Vagina (tissue), 2 donors: Measurements from ENCODE around the gene CTNND2. TPM values are rescaled to one million over a fixed set of nuclear protein-coding genes. Genes with fewer than 3 reads are reported as not detected.
"Not testable (repeated sequence)": the region's sequence is repeated elsewhere in the genome, so short reads cannot be mapped to it uniquely, and the experiment has no call there.

Source experiments
- DNase-seq, 2 donors: peaks; one replicate each; pipeline ENCODE4 v3.0.0-alpha.2; 2017; ENCODE audit errors: extremely low spot score in 2 of 2
- H3K27ac ChIP-seq: fragments of 200-600 bp; sonication (generic); one replicate; pipeline ENCODE4 v1.5.1; 2019
- H3K27me3 ChIP-seq: fragments of 200-600 bp; sonication (generic); one replicate; pipeline ENCODE4 v1.5.1; 2019
- H3K36me3 ChIP-seq, 2 donors: fragments of 200-600 bp; sonication (generic); one replicate each; pipeline ENCODE4 v1.5.1; 2017 to 2019
- H3K4me1 ChIP-seq: fragments of 200-600 bp; sonication (generic); one replicate; pipeline ENCODE4 v1.5.1; 2019
- H3K4me3 ChIP-seq, 2 donors: fragments of 200-600 bp; sonication (generic); 1 replicate in 1 of 2; 2 replicates in 1 of 2; pipeline ENCODE4 v1.5.1; 2016 to 2019
- H3K9me3 ChIP-seq: fragments of 200-600 bp; sonication (generic); one replicate; pipeline ENCODE4 v1.5.1; 2019
- POLR2A ChIP-seq, 2 donors: fragments of 450-650 bp; IDR thresholded peaks; one replicate each; pipeline ENCODE4 v1.6.1; 2017; ENCODE audit warnings: antibody characterized with exemption in 2 of 2, mild to moderate bottlenecking in 2 of 2, moderate library complexity in 2 of 2
- POLR2AphosphoS5 ChIP-seq, 2 donors: sonication (generic); formaldehyde crosslinking; IDR thresholded peaks; one replicate each; pipeline ENCODE4 v1.9.0; 2017; ENCODE audit warnings: antibody characterized with exemption in 2 of 2, mild to moderate bottlenecking in 2 of 2, low read depth in 1 of 2; ENCODE audit not compliant: insufficient read depth in 1 of 2
- intact Hi-C: fragments of 100-400 bp; cut with DNase I; formaldehyde crosslinking; loops from one replicate; pipeline ENCODE4 v1.15.1; 2023
- total RNA-seq: library from RNA; depleted of rRNA; stranded (reverse); fragments of >200 nt; gene quantifications from one replicate; pipeline ENCODE4 v1.2.3, GENCODE V29; 2016
- TF ChIP-seq, protein P1 (sequence below), 3 experiments: fragments of 450-650 bp in 2 of 3; fragments of 200-600 bp in 1 of 3; sonication (generic) in 1 of 3; IDR thresholded peaks; one replicate each; pipeline ENCODE4 v1.5.1; 2017 to 2019; ENCODE audit warnings: antibody characterized with exemption in 3 of 3, mild to moderate bottlenecking in 2 of 3, moderate library complexity in 2 of 3

The CTNND2 gene
- total RNA-seq, 1 donor from 2014 or later = 1.7 TPM

DNA sequence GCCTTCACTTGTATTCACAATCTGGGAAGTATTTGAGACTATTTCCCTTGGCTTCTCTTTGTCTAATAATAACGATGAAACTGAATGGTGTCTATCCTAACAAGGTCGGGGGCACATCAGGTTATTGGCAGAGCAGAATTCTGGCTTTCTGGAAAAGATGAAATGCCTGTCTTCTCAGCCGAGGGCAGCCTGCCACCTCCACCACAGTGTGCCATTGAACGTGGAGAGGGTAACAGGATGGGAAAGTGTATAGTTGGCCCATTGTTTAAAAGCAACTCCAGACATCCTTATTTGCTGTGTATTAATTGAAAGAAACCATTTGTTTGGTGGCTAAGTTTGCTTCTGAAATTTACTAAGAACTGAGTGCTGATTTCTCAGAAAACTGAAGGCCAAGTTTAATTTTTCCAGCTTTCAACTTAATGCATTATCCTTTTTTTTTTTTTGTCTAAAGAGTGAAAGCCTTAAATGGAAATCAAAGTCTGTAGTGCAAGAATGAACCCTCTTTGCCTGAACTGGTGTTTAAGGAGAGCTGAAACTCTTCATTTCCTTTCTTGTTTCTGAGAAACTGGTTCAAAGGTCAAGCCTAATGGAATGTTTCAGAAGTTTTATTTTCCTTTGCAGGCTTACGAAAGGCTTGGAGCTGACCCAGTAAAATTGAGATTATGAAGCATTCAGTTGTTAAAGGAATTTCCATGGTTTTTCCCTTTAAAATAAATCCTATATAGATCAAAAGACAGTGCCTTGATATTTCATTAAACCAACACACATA lies 579.5 kb downstream of the CTNND2 start:
- Histone ChIP-seq H3K27ac (no peak overlapping the region), H3K4me1 (no peaks in the 10 kb centered on the region), H3K36me3 (no peaks in the 10 kb centered on the region), H3K9me3 (no peaks in the 10 kb centered on the region), H3K4me3 (no peak overlapping the region), H3K27me3 (no peaks in the 10 kb centered on the region)
- intact Hi-C loops = no loop called here
- no peak for DNase-seq
- TF ChIP-seq POLR2AphosphoS5 (IDR thresholded peaks at IDR 0.05; ENCODE audit: insufficient read depth in 1 of 2, low read depth in 1 of 2) (no peak), POLR2A (IDR thresholded peaks at IDR 0.05) (no peak)
- TF ChIP-seq, protein P1, sequence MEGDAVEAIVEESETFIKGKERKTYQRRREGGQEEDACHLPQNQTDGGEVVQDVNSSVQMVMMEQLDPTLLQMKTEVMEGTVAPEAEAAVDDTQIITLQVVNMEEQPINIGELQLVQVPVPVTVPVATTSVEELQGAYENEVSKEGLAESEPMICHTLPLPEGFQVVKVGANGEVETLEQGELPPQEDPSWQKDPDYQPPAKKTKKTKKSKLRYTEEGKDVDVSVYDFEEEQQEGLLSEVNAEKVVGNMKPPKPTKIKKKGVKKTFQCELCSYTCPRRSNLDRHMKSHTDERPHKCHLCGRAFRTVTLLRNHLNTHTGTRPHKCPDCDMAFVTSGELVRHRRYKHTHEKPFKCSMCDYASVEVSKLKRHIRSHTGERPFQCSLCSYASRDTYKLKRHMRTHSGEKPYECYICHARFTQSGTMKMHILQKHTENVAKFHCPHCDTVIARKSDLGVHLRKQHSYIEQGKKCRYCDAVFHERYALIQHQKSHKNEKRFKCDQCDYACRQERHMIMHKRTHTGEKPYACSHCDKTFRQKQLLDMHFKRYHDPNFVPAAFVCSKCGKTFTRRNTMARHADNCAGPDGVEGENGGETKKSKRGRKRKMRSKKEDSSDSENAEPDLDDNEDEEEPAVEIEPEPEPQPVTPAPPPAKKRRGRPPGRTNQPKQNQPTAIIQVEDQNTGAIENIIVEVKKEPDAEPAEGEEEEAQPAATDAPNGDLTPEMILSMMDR (IDR thresholded peaks at IDR 0.05) = no peak

DNA sequence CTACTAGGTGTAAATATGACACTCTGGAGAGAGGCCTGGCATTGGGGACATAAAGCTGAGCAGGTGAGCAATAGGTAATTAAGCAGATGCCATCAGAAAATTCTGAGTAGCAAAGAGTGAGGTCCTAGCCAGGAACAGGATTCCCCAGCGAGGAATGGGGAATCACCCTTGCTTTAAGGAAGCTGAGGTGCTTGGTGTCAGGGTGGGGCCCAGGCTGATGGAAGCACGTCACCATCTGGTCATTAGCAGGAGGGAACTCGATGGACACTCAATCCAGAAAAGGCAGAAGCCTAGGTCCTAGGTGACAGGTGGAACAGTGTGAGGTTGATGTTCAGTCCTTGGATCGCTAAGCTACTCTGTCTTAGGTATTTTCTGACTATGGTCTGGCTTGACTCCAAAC lies 580.5 kb downstream of the CTNND2 start:
- Histone ChIP-seq H3K36me3 (no peaks in the 10 kb centered on the region), H3K9me3 (no peaks in the 10 kb centered on the region), H3K4me3 (no peak overlapping the region), H3K4me1 (no peaks in the 10 kb centered on the region), H3K27me3 (no peaks in the 10 kb centered on the region), H3K27ac (no peak overlapping the region)
- TF ChIP-seq POLR2A (IDR thresholded peaks at IDR 0.05) (no peak), POLR2AphosphoS5 (IDR thresholded peaks at IDR 0.05; ENCODE audit: insufficient read depth in 1 of 2, low read depth in 1 of 2) (no peak)
- TF ChIP-seq, protein P1 (IDR thresholded peaks at IDR 0.05) = no peak
- no peak for DNase-seq
- intact Hi-C loops = no loop called here

DNA sequence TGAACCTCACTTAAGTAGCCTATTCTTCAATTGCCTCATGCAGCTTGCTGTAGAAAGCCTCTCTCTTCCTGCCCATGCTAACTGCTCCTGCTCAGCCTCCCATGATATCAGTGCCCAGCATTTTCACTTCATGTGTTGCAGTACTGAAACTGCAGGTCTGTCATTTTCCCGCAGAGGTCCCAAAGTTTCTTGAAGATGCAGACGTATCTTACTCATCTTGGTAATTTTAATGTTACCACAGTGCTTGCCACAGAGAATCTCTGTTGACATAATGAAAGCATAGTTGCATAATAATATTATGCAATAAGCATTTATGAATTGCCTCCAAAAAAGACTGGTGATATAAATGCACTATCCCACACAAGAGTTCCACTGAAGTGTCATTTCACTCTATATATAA lies 582.1 kb downstream of the CTNND2 start:
- no peak for DNase-seq
- H3K27ac ChIP-seq = no peak overlapping the region

DNA sequence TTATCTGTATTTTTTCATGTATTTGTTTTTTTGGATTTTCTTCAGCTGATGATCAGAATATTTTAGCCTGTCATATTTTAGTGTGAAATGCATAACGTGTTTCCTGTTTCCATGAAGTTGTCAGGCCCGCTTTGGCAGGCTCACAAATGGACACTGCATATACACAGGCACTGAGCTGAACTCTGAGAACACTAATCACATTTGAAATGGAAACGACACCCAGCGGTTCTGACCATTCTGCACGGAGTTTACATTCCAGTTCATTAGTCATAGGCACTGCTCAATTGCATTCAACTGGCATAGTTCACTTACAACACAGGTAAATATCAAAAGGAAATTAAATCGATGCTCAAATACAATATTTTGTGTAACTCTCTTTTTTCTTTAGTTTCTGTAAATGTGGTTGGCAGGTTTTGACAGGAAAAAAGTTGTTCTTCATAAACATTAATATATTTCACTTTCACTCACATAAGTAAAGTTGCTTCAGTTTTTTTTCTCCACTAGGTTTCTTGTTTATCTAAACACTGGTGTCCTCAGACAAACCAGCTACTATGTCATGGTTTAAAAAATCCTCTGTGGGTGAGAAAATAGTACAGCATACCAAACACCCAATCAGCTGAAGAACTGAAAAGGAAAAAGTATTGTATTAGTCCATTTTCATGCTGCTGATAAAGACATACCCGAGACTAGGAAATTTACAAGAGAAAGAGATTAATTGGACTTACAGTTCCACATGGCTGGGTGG lies 584.2 kb downstream of the CTNND2 start:
- intact Hi-C loops = no loop called here
- Histone ChIP-seq H3K4me3 (no peak overlapping the region), H3K36me3 (no peaks in the 10 kb centered on the region), H3K27me3 (no peaks in the 10 kb centered on the region), H3K9me3 (no peaks in the 10 kb centered on the region), H3K27ac (no peak overlapping the region), H3K4me1 (no peaks in the 10 kb centered on the region)
- TF ChIP-seq POLR2A (IDR thresholded peaks at IDR 0.05) (no peak), POLR2AphosphoS5 (IDR thresholded peaks at IDR 0.05; ENCODE audit: insufficient read depth in 1 of 2, low read depth in 1 of 2) (no peak)
- TF ChIP-seq, protein P1 (IDR thresholded peaks at IDR 0.05) = no peak
- no peak for DNase-seq

More for the DNA sequence above, 582.1 kb downstream of the CTNND2 start:
- TF ChIP-seq POLR2A (IDR thresholded peaks at IDR 0.05) (no peak), POLR2AphosphoS5 (IDR thresholded peaks at IDR 0.05; ENCODE audit: insufficient read depth in 1 of 2, low read depth in 1 of 2) (peak in 1 of 2 donors; percentile 37)
- no peak overlapping the region for H3K4me3 ChIP-seq
- intact Hi-C loops = no loop called here
- no peaks in the 10 kb centered on the region for H3K9me3 ChIP-seq
- no peaks in the 10 kb centered on the region for H3K27me3 ChIP-seq
- no peaks in the 10 kb centered on the region for H3K4me1 ChIP-seq
- no peaks in the 10 kb centered on the region for H3K36me3 ChIP-seq

DNA sequence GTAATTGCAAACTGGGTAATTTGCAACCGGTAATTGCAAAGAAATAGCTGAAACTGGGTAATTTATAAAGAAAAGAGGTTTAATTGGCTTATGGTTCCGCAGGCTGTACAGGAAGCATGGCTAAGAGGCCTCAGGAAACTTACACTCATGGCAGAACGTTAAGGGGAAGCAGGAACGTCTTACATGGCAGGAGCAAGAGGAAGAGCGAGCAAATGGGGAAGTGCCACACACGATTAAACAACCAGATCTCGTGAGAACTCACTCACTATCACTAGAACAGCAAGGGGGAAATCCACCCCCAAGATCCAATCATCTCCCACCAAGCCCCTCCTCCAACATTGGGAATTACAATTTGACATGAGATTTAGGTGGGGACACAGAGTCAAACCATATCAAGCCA lies 590.6 kb downstream of the CTNND2 start:
- H3K36me3 ChIP-seq, DNase-seq, H3K4me3 ChIP-seq, H3K27me3 ChIP-seq, H3K9me3 ChIP-seq, intact Hi-C loops, H3K4me1 ChIP-seq, H3K27ac ChIP-seq: not testable (repeated sequence)

DNA sequence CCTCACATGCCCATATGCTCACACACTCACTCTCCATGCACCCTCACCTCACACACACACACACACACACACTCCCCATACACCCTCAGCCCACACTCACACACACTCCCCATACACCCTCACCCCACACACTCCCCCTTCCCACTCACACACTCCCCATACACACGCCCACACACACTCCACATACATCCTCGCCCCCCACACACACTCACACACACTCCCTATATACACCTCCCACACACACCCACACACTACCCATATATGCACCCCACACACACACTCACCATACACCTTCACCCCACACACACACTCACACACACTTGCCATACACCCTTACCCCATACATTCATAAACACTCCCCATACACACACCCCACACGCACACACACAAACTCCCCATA lies 592.5 kb downstream of the CTNND2 start:
- H3K4me1 ChIP-seq = no peaks in the 10 kb centered on the region
- TF ChIP-seq POLR2A (IDR thresholded peaks at IDR 0.05) (no peak), POLR2AphosphoS5 (IDR thresholded peaks at IDR 0.05; ENCODE audit: insufficient read depth in 1 of 2, low read depth in 1 of 2) (no peak)
- TF ChIP-seq, protein P1 (IDR thresholded peaks at IDR 0.05) = no peak
- no peak for DNase-seq
- no peaks in the 10 kb centered on the region for H3K36me3 ChIP-seq
- no peaks in the 10 kb centered on the region for H3K9me3 ChIP-seq
- H3K27ac ChIP-seq = no peak overlapping the region
- H3K4me3 ChIP-seq = no peak overlapping the region
- H3K27me3 ChIP-seq = no peaks in the 10 kb centered on the region
- intact Hi-C loops = no loop called here
